H1 (cell line): ENCODE data around the gene HOTAIR. TPM values are rescaled to one million over a fixed set of nuclear protein-coding genes. Genes with fewer than 3 reads are reported as not detected.

Experiments
- ASH2L ChIP-seq: fragments of 200-600, 300-600 bp; sonication (generic); IDR thresholded peaks from one replicate; pipeline ENCODE4 v1.7.1; 2017; ENCODE audit warnings: low read length
- CBX8 ChIP-seq: fragments of 300-800, 300-1000 bp; sonication (generic); IDR thresholded peaks from 2 replicates; pipeline ENCODE4 v1.7.1; 2016; ENCODE audit warnings: low read depth, low read length, borderline replicate concordance
- EP300 ChIP-seq, 2 experiments: IDR thresholded peaks; 1 replicate in 1 of 2; 2 replicates in 1 of 2; pipeline ENCODE4 v1.6.1; 2011 to 2012; ENCODE audit warnings: low read depth in 2 of 2, low read length in 2 of 2, mild to moderate bottlenecking in 2 of 2, borderline replicate concordance in 1 of 2, inconsistent platforms in 1 of 2, moderate library complexity in 1 of 2
- EZH2 ChIP-seq: fragments of 200-600 bp; sonication (generic); IDR thresholded peaks from 2 replicates; pipeline ENCODE4 v1.7.1; 2012; ENCODE audit warnings: low read depth, mild to moderate bottlenecking, moderate library complexity, low read length, inconsistent platforms; ENCODE audit not compliant: severe bottlenecking
- GABPA ChIP-seq: IDR thresholded peaks from 2 replicates; pipeline ENCODE4 v1.6.1; 2011; ENCODE audit warnings: mild to moderate bottlenecking, low read length, moderate library complexity, borderline replicate concordance; ENCODE audit not compliant: insufficient read depth
- HDAC2 ChIP-seq, 2 experiments: fragments of 300-600 bp in 1 of 2; sonication (generic) in 1 of 2; IDR thresholded peaks; 2 replicates each; pipeline ENCODE4 v1.6.1; 2011 to 2012; ENCODE audit warnings: low read depth in 2 of 2, low read length in 2 of 2, mild to moderate bottlenecking in 2 of 2, moderate library complexity in 2 of 2, borderline replicate concordance in 1 of 2, inconsistent platforms in 1 of 2
- MAX ChIP-seq: IDR thresholded peaks from 2 replicates; pipeline ENCODE4 v1.6.1; 2012; ENCODE audit warnings: inconsistent platforms
- NANOG ChIP-seq: IDR thresholded peaks from 2 replicates; pipeline ENCODE4 v1.6.1; 2011; ENCODE audit warnings: low read length, low read depth, mild to moderate bottlenecking, inconsistent platforms; ENCODE audit not compliant: insufficient read depth, poor library complexity, severe bottlenecking
- NRF1 ChIP-seq: IDR thresholded peaks from 2 replicates; pipeline ENCODE4 v1.6.1; 2011; ENCODE audit warnings: mild to moderate bottlenecking, low read depth, low read length, improper control_type of control experiment
- RNF2 ChIP-seq: fragments of 200-900, 300-1000 bp; sonication (generic); IDR thresholded peaks from 2 replicates; pipeline ENCODE4 v1.7.1; 2016; ENCODE audit warnings: borderline replicate concordance, low read depth, mild to moderate bottlenecking, antibody characterized with exemption, low read length; ENCODE audit not compliant: poor library complexity, severe bottlenecking; ENCODE audit errors: missing control alignments
- SRF ChIP-seq: IDR thresholded peaks from 2 replicates; pipeline ENCODE4 v1.6.1; 2011; ENCODE audit warnings: mild to moderate bottlenecking, low read depth, low read length, moderate library complexity
- SUZ12 ChIP-seq: fragments of 200-600 bp; sonication (generic); IDR thresholded peaks from 2 replicates; pipeline ENCODE4 v1.6.1; 2012; ENCODE audit warnings: mild to moderate bottlenecking, inconsistent platforms, low read length, moderate library complexity, mixed read lengths
- polyA plus RNA-seq, 7 experiments: library from polyadenylated mRNA; depleted of rRNA in 3 of 7; stranded (reverse) in 5 of 7; unstranded in 2 of 7; fragments of >200 nt in 5 of 7; fragments of 200-250 nt in 2 of 7; gene quantifications; 1 replicate in 5 of 7; 2 replicates in 1 of 7; 4 replicates in 1 of 7; pipeline versions ENCODE4 v1.2.1 to v1.2.3, GENCODE V29; 2011 to 2013; ENCODE audit warnings: missing spikeins in 2 of 7, mixed read lengths in 2 of 7
- total RNA-seq: library from RNA; stranded (reverse); fragmentation: NEBNext Ultra II Directional; extraction: Animal tissue kit (Norgen Biotek cat#: 25700); gene quantifications from 2 replicates; pipeline ENCODE4 v1.2.1, GENCODE V29; 2021

Gene HOTAIR
- total and polyA plus RNA-seq, 2 of the 8 experiments (the other 6 are each of a cell fraction or from before 2014, with no cell fraction given): not detected

- TF ChIP-seq MAX (no peak), HDAC2 (IDR thresholded peaks at IDR 0.05; ENCODE audit: borderline replicate concordance in 1 of 2, low read depth in 2 of 2, low read length in 2 of 2) (no peak), NANOG (no peak), SUZ12 (peak; percentile 93), SRF (no peak), ASH2L (no peak), EP300 (IDR thresholded peaks at IDR 0.05; ENCODE audit: borderline replicate concordance in 1 of 2, low read depth in 2 of 2, low read length in 2 of 2) (no peak), CBX8 (0 out of 2 replicates have a peak, but pooled peaks have one; percentile 95), GABPA (no peak), RNF2 (peak; percentile 92), NRF1 (no peak), EZH2 (peak; percentile 94)
Measured at GRCh38 chr12:53928054-53928835, 46.5 kb downstream of the HOTAIR start (continued).
